WTC11 (cell line): ENCODE results near the gene OTUB1. TPM values are rescaled to one million over a fixed set of nuclear protein-coding genes. Genes with fewer than 3 reads are reported as not detected.

ENCODE experiments used
- ATAC-seq: fragments of 200-7000 bp; cut with Tn5 transposase; 2 replicates; pipeline ENCODE4 v1.10.0; 2021; ENCODE audit warnings: mild to moderate bottlenecking, moderate library complexity
- CTCF ChIA-PET: fragments of 300-600 bp; sonication (Branson Sonifier 250); formaldehyde crosslinking; loops from one replicate; lab custom pipeline; 2021; ENCODE audit warnings: antibody characterized with exemption; lab: Charles Lee
- POLR2A ChIA-PET: fragments of 350-600 bp; sonication (Branson Sonifier 250); formaldehyde crosslinking; loops from one replicate; lab custom pipeline; 2021; ENCODE audit warnings: antibody characterized with exemption; lab: Charles Lee
- DNase-seq: peaks from one replicate; pipeline ENCODE4 v3.0.0; 2021; ENCODE audit warnings: low spot score
- H3K27ac Mint-ChIP-seq: 2 replicates; pipeline ENCODE4 v1.8.0; 2021; ENCODE audit warnings: mixed read lengths
- H3K27me3 Mint-ChIP-seq: 2 replicates; pipeline ENCODE4 v1.8.0; 2021; ENCODE audit warnings: low read depth, mild to moderate bottlenecking, moderate library complexity, mixed read lengths
- H3K36me3 Mint-ChIP-seq: 2 replicates; pipeline ENCODE4 v1.8.0; 2021; ENCODE audit warnings: mixed read lengths
- H3K4me1 Mint-ChIP-seq: 2 replicates; pipeline ENCODE4 v1.8.0; 2022; ENCODE audit warnings: mixed read lengths
- H3K4me3 Mint-ChIP-seq: 2 replicates; pipeline ENCODE4 v1.8.0; 2021; ENCODE audit warnings: mild to moderate bottlenecking, moderate library complexity, mixed read lengths
- H3K9me3 Mint-ChIP-seq: 2 replicates; pipeline ENCODE4 v1.8.0; 2021; ENCODE audit warnings: mixed read lengths
- ELF4 ChIP-seq: sonication (generic); formaldehyde crosslinking; IDR thresholded peaks from 2 replicates; pipeline ENCODE4 v1.8.1; 2022; ENCODE audit warnings: low read depth, mild to moderate bottlenecking, moderate library complexity, missing genetic modification reagents
- MYBL2 ChIP-seq: sonication (generic); formaldehyde crosslinking; IDR thresholded peaks from 2 replicates; pipeline ENCODE4 v1.8.1; 2023; ENCODE audit warnings: mild to moderate bottlenecking, moderate library complexity, missing genetic modification reagents
- NFE2L1 ChIP-seq: sonication (generic); formaldehyde crosslinking; IDR thresholded peaks from 2 replicates; pipeline ENCODE4 v1.8.1; 2023; ENCODE audit warnings: missing genetic modification reagents
- TCF7 ChIP-seq: sonication (generic); formaldehyde crosslinking; IDR thresholded peaks from 2 replicates; pipeline ENCODE4 v1.8.0; 2022; ENCODE audit warnings: mild to moderate bottlenecking, low read depth, missing genetic modification reagents, moderate library complexity
- ZNF317 ChIP-seq: sonication (generic); formaldehyde crosslinking; IDR thresholded peaks from 2 replicates; pipeline ENCODE4 v1.8.1; 2023; ENCODE audit warnings: low read depth, mild to moderate bottlenecking, moderate library complexity, missing genetic modification reagents, borderline replicate concordance
- total RNA-seq: library from RNA; stranded (reverse); gene quantifications from 3 replicates; pipeline ENCODE4 v1.2.3, GENCODE V29; 2021
- TF ChIP-seq, protein P1 (sequence below): sonication (generic); formaldehyde crosslinking; IDR thresholded peaks from 2 replicates; pipeline ENCODE4 v1.8.0; 2023; ENCODE audit warnings: missing genetic modification reagents, mild to moderate bottlenecking, borderline replicate concordance
- TF ChIP-seq, protein P2 (sequence below): fragments of 250-450 bp; sonication (Bioruptor Pico); IDR thresholded peaks from 2 replicates; pipeline ENCODE4 v1.9.0; 2021; ENCODE audit warnings: mild to moderate bottlenecking, borderline replicate concordance
- TF ChIP-seq, protein P3 (sequence below): sonication (generic); formaldehyde crosslinking; IDR thresholded peaks from 2 replicates; pipeline ENCODE4 v1.8.0; 2023; ENCODE audit warnings: missing genetic modification reagents
- TF ChIP-seq, protein P4 (sequence below): fragments of 250-450 bp; sonication (Bioruptor Pico); IDR thresholded peaks from 2 replicates; pipeline ENCODE4 v1.8.0; 2021; ENCODE audit warnings: mild to moderate bottlenecking
- TF ChIP-seq, protein P5 (sequence below): sonication (generic); formaldehyde crosslinking; IDR thresholded peaks from 2 replicates; pipeline ENCODE4 v1.8.1; 2022; ENCODE audit warnings: mild to moderate bottlenecking, moderate library complexity, missing genetic modification reagents
- TF ChIP-seq, protein P6 (sequence below): fragments of 200-600 bp; IDR thresholded peaks from 2 replicates; pipeline ENCODE4 v1.8.0; 2022; ENCODE audit warnings: antibody characterized with exemption
- TF ChIP-seq, protein P7 (sequence below): sonication (generic); formaldehyde crosslinking; IDR thresholded peaks from 2 replicates; pipeline ENCODE4 v1.8.1; 2023; ENCODE audit warnings: mild to moderate bottlenecking, missing genetic modification reagents
- TF ChIP-seq, protein P8 (sequence below): sonication (generic); formaldehyde crosslinking; IDR thresholded peaks from 2 replicates; pipeline ENCODE4 v1.8.0; 2022; ENCODE audit warnings: mild to moderate bottlenecking, missing genetic modification reagents

OTUB1 gene
- total RNA-seq, 1 experiment from 2014 or later, result 112 TPM

DNA sequence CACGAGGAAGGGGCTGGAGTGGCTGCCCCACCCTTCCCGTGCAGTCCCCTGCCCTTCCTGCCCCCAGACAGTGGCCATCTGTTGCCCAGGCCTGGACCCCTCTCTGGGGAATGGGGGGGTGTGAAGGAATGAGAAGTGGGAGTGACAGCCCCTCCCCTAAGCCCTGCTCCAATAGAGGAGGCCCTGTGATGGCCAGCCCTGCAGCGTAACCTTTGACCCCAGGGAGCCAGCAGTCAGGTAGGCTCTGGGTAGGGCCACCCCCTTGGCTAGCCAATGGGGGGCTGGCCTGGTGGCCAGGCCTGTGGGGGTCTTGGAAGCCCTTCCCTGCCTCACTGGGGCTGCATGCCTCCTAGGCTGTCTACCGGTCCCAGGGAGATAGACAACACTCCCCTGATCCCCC, 56.1 kb downstream of the OTUB1 start:
- DNase-seq (no peak), ATAC-seq (no peak)
- ChIA-PET POLR2A (no interaction called here), CTCF (interaction anchor here (1.8 to 2.7 kb wide), 2 partner anchors 13 to 46 kb away, joined by 4 to 17 read pairs; no protein-coding TSS in a partner anchor)
- H3K4me3 Mint-ChIP-seq, result no peak overlapping the region
- peaks cover 3% of the 10 kb centered on the region; the same call in 1 of the 2 replicates for H3K4me1 Mint-ChIP-seq
- no peaks in the 10 kb centered on the region for H3K9me3 Mint-ChIP-seq
- no peak for TF ChIP-seq ELF4 (CRISPR knock-in tag)
- TF ChIP-seq, protein P1, sequence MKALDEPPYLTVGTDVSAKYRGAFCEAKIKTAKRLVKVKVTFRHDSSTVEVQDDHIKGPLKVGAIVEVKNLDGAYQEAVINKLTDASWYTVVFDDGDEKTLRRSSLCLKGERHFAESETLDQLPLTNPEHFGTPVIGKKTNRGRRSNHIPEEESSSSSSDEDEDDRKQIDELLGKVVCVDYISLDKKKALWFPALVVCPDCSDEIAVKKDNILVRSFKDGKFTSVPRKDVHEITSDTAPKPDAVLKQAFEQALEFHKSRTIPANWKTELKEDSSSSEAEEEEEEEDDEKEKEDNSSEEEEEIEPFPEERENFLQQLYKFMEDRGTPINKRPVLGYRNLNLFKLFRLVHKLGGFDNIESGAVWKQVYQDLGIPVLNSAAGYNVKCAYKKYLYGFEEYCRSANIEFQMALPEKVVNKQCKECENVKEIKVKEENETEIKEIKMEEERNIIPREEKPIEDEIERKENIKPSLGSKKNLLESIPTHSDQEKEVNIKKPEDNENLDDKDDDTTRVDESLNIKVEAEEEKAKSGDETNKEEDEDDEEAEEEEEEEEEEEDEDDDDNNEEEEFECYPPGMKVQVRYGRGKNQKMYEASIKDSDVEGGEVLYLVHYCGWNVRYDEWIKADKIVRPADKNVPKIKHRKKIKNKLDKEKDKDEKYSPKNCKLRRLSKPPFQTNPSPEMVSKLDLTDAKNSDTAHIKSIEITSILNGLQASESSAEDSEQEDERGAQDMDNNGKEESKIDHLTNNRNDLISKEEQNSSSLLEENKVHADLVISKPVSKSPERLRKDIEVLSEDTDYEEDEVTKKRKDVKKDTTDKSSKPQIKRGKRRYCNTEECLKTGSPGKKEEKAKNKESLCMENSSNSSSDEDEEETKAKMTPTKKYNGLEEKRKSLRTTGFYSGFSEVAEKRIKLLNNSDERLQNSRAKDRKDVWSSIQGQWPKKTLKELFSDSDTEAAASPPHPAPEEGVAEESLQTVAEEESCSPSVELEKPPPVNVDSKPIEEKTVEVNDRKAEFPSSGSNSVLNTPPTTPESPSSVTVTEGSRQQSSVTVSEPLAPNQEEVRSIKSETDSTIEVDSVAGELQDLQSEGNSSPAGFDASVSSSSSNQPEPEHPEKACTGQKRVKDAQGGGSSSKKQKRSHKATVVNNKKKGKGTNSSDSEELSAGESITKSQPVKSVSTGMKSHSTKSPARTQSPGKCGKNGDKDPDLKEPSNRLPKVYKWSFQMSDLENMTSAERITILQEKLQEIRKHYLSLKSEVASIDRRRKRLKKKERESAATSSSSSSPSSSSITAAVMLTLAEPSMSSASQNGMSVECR (CRISPR knock-in tag), result no peak
- TF ChIP-seq, protein P2, sequence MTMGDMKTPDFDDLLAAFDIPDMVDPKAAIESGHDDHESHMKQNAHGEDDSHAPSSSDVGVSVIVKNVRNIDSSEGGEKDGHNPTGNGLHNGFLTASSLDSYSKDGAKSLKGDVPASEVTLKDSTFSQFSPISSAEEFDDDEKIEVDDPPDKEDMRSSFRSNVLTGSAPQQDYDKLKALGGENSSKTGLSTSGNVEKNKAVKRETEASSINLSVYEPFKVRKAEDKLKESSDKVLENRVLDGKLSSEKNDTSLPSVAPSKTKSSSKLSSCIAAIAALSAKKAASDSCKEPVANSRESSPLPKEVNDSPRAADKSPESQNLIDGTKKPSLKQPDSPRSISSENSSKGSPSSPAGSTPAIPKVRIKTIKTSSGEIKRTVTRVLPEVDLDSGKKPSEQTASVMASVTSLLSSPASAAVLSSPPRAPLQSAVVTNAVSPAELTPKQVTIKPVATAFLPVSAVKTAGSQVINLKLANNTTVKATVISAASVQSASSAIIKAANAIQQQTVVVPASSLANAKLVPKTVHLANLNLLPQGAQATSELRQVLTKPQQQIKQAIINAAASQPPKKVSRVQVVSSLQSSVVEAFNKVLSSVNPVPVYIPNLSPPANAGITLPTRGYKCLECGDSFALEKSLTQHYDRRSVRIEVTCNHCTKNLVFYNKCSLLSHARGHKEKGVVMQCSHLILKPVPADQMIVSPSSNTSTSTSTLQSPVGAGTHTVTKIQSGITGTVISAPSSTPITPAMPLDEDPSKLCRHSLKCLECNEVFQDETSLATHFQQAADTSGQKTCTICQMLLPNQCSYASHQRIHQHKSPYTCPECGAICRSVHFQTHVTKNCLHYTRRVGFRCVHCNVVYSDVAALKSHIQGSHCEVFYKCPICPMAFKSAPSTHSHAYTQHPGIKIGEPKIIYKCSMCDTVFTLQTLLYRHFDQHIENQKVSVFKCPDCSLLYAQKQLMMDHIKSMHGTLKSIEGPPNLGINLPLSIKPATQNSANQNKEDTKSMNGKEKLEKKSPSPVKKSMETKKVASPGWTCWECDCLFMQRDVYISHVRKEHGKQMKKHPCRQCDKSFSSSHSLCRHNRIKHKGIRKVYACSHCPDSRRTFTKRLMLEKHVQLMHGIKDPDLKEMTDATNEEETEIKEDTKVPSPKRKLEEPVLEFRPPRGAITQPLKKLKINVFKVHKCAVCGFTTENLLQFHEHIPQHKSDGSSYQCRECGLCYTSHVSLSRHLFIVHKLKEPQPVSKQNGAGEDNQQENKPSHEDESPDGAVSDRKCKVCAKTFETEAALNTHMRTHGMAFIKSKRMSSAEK (CRISPR knock-in tag), result no peak
- TF ChIP-seq, protein P3, sequence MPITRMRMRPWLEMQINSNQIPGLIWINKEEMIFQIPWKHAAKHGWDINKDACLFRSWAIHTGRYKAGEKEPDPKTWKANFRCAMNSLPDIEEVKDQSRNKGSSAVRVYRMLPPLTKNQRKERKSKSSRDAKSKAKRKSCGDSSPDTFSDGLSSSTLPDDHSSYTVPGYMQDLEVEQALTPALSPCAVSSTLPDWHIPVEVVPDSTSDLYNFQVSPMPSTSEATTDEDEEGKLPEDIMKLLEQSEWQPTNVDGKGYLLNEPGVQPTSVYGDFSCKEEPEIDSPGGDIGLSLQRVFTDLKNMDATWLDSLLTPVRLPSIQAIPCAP (CRISPR knock-in tag), result no peak
- TF ChIP-seq, protein P4, sequence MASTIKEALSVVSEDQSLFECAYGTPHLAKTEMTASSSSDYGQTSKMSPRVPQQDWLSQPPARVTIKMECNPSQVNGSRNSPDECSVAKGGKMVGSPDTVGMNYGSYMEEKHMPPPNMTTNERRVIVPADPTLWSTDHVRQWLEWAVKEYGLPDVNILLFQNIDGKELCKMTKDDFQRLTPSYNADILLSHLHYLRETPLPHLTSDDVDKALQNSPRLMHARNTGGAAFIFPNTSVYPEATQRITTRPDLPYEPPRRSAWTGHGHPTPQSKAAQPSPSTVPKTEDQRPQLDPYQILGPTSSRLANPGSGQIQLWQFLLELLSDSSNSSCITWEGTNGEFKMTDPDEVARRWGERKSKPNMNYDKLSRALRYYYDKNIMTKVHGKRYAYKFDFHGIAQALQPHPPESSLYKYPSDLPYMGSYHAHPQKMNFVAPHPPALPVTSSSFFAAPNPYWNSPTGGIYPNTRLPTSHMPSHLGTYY (CRISPR knock-in tag), result no peak
- TF ChIP-seq, protein P5, sequence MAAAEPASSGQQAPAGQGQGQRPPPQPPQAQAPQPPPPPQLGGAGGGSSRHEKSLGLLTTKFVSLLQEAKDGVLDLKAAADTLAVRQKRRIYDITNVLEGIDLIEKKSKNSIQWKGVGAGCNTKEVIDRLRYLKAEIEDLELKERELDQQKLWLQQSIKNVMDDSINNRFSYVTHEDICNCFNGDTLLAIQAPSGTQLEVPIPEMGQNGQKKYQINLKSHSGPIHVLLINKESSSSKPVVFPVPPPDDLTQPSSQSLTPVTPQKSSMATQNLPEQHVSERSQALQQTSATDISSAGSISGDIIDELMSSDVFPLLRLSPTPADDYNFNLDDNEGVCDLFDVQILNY (CRISPR knock-in tag), result no peak
- TF ChIP-seq MYBL2, result no peak
- TF ChIP-seq TCF7 (CRISPR knock-in tag), result no peak
- TF ChIP-seq ZNF317 (CRISPR knock-in tag), result no peak
- no peak for TF ChIP-seq NFE2L1 (CRISPR knock-in tag)
- TF ChIP-seq, protein P6, sequence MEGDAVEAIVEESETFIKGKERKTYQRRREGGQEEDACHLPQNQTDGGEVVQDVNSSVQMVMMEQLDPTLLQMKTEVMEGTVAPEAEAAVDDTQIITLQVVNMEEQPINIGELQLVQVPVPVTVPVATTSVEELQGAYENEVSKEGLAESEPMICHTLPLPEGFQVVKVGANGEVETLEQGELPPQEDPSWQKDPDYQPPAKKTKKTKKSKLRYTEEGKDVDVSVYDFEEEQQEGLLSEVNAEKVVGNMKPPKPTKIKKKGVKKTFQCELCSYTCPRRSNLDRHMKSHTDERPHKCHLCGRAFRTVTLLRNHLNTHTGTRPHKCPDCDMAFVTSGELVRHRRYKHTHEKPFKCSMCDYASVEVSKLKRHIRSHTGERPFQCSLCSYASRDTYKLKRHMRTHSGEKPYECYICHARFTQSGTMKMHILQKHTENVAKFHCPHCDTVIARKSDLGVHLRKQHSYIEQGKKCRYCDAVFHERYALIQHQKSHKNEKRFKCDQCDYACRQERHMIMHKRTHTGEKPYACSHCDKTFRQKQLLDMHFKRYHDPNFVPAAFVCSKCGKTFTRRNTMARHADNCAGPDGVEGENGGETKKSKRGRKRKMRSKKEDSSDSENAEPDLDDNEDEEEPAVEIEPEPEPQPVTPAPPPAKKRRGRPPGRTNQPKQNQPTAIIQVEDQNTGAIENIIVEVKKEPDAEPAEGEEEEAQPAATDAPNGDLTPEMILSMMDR, result no peak
- TF ChIP-seq, protein P7, sequence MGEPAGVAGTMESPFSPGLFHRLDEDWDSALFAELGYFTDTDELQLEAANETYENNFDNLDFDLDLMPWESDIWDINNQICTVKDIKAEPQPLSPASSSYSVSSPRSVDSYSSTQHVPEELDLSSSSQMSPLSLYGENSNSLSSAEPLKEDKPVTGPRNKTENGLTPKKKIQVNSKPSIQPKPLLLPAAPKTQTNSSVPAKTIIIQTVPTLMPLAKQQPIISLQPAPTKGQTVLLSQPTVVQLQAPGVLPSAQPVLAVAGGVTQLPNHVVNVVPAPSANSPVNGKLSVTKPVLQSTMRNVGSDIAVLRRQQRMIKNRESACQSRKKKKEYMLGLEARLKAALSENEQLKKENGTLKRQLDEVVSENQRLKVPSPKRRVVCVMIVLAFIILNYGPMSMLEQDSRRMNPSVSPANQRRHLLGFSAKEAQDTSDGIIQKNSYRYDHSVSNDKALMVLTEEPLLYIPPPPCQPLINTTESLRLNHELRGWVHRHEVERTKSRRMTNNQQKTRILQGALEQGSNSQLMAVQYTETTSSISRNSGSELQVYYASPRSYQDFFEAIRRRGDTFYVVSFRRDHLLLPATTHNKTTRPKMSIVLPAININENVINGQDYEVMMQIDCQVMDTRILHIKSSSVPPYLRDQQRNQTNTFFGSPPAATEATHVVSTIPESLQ (CRISPR knock-in tag), result no peak
- TF ChIP-seq, protein P8, sequence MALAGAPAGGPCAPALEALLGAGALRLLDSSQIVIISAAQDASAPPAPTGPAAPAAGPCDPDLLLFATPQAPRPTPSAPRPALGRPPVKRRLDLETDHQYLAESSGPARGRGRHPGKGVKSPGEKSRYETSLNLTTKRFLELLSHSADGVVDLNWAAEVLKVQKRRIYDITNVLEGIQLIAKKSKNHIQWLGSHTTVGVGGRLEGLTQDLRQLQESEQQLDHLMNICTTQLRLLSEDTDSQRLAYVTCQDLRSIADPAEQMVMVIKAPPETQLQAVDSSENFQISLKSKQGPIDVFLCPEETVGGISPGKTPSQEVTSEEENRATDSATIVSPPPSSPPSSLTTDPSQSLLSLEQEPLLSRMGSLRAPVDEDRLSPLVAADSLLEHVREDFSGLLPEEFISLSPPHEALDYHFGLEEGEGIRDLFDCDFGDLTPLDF (CRISPR knock-in tag), result no peak
- H3K27me3 Mint-ChIP-seq, result peaks cover 100% of the 10 kb centered on the region
- H3K27ac Mint-ChIP-seq, result no peak overlapping the region
- no peaks in the 10 kb centered on the region for H3K36me3 Mint-ChIP-seq
